ENCODE measurements around the gene LPAR6.

The LPAR6 gene

GRCh38 chr13:48411147-48411794 is 1.6 kb downstream of the LPAR6 start:
- peak overlapping the region; percentile 65 to 87 (median 67) for H3K4me3 ChIP-seq
- peaks cover 0 to 19% (median 0%) of the 10 kb centered on the region in 11 experiments; a peak in 3 of 22 replicates for H4K20me1 ChIP-seq
- peaks cover 4 to 21% (median 17%) of the 10 kb centered on the region in 11 experiments for H3K9me3 ChIP-seq (replicated peaks in 1 of 11)
- H3K4me1 ChIP-seq = peaks cover 5 to 39% (median 12%) of the 10 kb centered on the region in 10 experiments; a peak in 16 of 20 replicates
- no peaks in the 10 kb centered on the region for H3K27me3 ChIP-seq
- peak overlapping the region; percentile 81 to 97 (median 85) for H3K9ac ChIP-seq
- peak overlapping the region; percentile 4 to 77 (median 38); a peak in 14 of 22 replicates for H3K4me2 ChIP-seq
- peak overlapping the region; percentile 79 to 92 (median 84) for H3K27ac ChIP-seq
- TF ChIP-seq Cebpa-rat (IDR thresholded peaks at IDR 0.05) = no peak
- peaks cover 37 to 93% (median 69%) of the 10 kb centered on the region in 11 experiments for H3K36me3 ChIP-seq

DNA sequence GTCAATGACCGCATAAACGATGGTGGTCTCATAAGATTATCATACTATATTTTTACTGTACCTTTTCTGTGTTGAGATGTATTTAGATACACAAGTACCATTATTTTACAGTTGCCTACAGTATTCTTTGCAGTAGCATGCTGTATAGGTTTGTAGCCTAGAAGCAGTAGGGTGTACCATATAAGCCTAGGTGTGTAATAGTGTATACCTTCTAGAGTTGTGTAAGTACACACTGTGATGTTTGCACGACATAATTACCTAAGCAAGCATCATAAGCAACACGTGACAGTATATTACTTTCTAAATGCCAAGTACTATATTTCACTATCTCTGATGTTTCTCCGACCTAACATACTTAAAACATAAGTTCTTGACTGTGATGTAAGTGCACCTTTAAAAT is 2.7 kb downstream of the LPAR6 start:
- Histone ChIP-seq H3K36me3 (peaks cover 30 to 92% (median 65%) of the 10 kb centered on the region in 11 experiments), H3K4me1 (peaks cover 11 to 49% (median 23%) of the 10 kb centered on the region in 10 experiments), H4K20me1 (peaks cover 0 to 19% (median 0%) of the 10 kb centered on the region in 11 experiments; a peak in 3 of 22 replicates), H3K4me2 (peak overlapping the region; percentile 54 to 89 (median 65); a peak in 21 of 22 replicates), H3K27me3 (no peaks in the 10 kb centered on the region), H3K9ac (peak overlapping the region; percentile 66 to 97 (median 84); a peak in 21 of 22 replicates), H3K4me3 (peak overlapping the region; percentile 65 to 87 (median 67)), H3K9me3 (replicated peaks in 1 of 11) (peaks cover 0 to 10% (median 7%) of the 10 kb centered on the region in 11 experiments; a peak in 20 of 22 replicates), H3K27ac (peak overlapping the region; percentile 69 to 92 (median 84))
- TF ChIP-seq Cebpa-rat (IDR thresholded peaks at IDR 0.05) = no peak

GRCh38 chr13:48405875-48406274 is 7.0 kb downstream of the LPAR6 start:
- TF ChIP-seq Cebpa-rat (IDR thresholded peaks at IDR 0.05) = no peak
- Histone ChIP-seq H3K36me3 (peaks cover 18 to 55% (median 43%) of the 10 kb centered on the region in 11 experiments; a peak in 20 of 22 replicates), H3K9me3 (replicated peaks in 1 of 11) (peaks cover 0 to 7% (median 0%) of the 10 kb centered on the region in 11 experiments; a peak in 1 of 22 replicates), H3K4me2 (peak overlapping the region in 6 of 11 experiments; percentile 78 to 91 (median 84); a peak in 11 of 22 replicates), H4K20me1 (peaks cover 0 to 6% (median 0%) of the 10 kb centered on the region in 11 experiments; a peak in 3 of 22 replicates), H3K4me1 (peaks cover 42 to 79% (median 61%) of the 10 kb centered on the region in 10 experiments), H3K27me3 (no peaks in the 10 kb centered on the region), H3K27ac (peak overlapping the region in 10 of 11 experiments; percentile 85 to 95 (median 89); a peak in 14 of 22 replicates), H3K9ac (peak overlapping the region in 1 of 11 experiments; percentile 97; a peak in 2 of 22 replicates), H3K4me3 (peak overlapping the region in 1 of 10 experiments; percentile 87; a peak in 3 of 20 replicates)

DNA sequence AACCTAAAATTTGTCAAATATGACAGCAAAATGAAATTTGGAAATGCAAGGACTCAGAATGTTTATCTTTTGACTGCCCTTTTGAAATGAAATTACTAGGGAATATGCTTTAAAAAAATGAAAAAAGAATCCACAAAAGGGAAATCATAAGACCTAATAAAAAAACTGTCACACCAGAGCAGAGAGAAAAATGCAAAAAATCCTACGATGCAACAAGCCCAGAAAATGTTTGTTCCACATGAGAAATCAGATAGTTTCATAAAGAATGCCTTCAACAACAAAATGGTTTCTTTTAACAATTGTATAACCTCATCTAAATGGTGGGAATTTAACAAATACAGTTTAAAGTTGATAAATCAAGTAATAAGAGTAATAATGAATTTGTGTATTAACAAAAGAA is 8.0 kb downstream of the LPAR6 start:
- H3K27me3 ChIP-seq = no peaks in the 10 kb centered on the region
- H3K4me1 ChIP-seq = peaks cover 51 to 86% (median 70%) of the 10 kb centered on the region in 10 experiments
- H3K27ac ChIP-seq = peak overlapping the region; percentile 78 to 95 (median 89)
- peaks cover 0 to 4% (median 0%) of the 10 kb centered on the region in 11 experiments; a peak in 1 of 22 replicates for H3K9me3 ChIP-seq (replicated peaks in 1 of 11)
- peak overlapping the region in 5 of 10 experiments; percentile 7 to 87 (median 40); a peak in 7 of 20 replicates for H3K4me3 ChIP-seq
- peak overlapping the region; percentile 67 to 91 (median 84) for H3K4me2 ChIP-seq
- no peak for TF ChIP-seq Cebpa-rat (IDR thresholded peaks at IDR 0.05)
- H4K20me1 ChIP-seq = peaks cover 0 to 9% (median 0%) of the 10 kb centered on the region in 11 experiments; a peak in 3 of 22 replicates
- H3K9ac ChIP-seq = peak overlapping the region; percentile 70 to 97 (median 77); a peak in 21 of 22 replicates
- H3K36me3 ChIP-seq = peaks cover 15 to 52% (median 37%) of the 10 kb centered on the region in 11 experiments; a peak in 20 of 22 replicates

DNA sequence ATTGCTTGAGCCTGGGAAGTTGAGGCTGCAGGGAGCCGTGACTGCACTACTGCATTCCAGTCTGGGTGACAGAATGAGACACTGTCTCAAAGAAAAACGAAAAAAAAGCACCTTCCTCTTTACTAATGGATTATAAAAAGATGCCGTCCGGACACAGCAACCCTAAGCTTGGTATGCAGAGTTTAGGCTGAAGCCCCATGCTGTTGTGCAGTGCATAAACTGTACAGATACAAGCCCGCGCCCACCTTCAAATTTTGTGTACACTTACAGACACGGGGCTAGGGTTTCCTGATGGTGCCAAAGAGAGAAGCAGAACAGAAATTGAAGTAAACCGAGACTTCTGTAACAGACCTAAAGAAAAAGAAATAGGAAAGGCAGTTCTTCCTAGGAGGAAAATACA is 9.0 kb downstream of the LPAR6 start:
- peak overlapping the region in 7 of 10 experiments; percentile 22 to 87 (median 40); a peak in 10 of 20 replicates for H3K4me3 ChIP-seq
- TF ChIP-seq Cebpa-rat (IDR thresholded peaks at IDR 0.05) = no peak
- peaks cover 11 to 43% (median 27%) of the 10 kb centered on the region in 11 experiments; a peak in 19 of 22 replicates for H3K36me3 ChIP-seq
- peak overlapping the region; percentile 78 to 95 (median 89) for H3K27ac ChIP-seq
- H4K20me1 ChIP-seq = peaks cover 0 to 14% (median 0%) of the 10 kb centered on the region in 11 experiments; a peak in 2 of 22 replicates
- H3K9me3 ChIP-seq (replicated peaks in 1 of 11) = no peaks in the 10 kb centered on the region
- H3K4me1 ChIP-seq = peaks cover 60 to 86% (median 80%) of the 10 kb centered on the region in 10 experiments
- H3K4me2 ChIP-seq = peak overlapping the region; percentile 67 to 91 (median 84)
- H3K9ac ChIP-seq = peak overlapping the region; percentile 70 to 97 (median 77)
- H3K27me3 ChIP-seq = no peaks in the 10 kb centered on the region

GRCh38 chr13:48403151-48403631 is 9.7 kb downstream of the LPAR6 start:
- peak overlapping the region in 8 of 10 experiments; percentile 23 to 87 (median 38); a peak in 14 of 20 replicates for H3K4me3 ChIP-seq
- H3K27me3 ChIP-seq = no peaks in the 10 kb centered on the region
- peak in 6 of 11 experiments; percentile 8 to 75 (median 65); a peak in 8 of 22 replicates for TF ChIP-seq Cebpa-rat (IDR thresholded peaks at IDR 0.05)
- H3K4me2 ChIP-seq = peak overlapping the region; percentile 67 to 91 (median 84)
- H3K36me3 ChIP-seq = peaks cover 11 to 35% (median 19%) of the 10 kb centered on the region in 11 experiments; a peak in 18 of 22 replicates
- peaks cover 0 to 17% (median 0%) of the 10 kb centered on the region in 11 experiments; a peak in 2 of 22 replicates for H4K20me1 ChIP-seq
- H3K27ac ChIP-seq = peak overlapping the region; percentile 78 to 95 (median 89); a peak in 21 of 22 replicates
- no peaks in the 10 kb centered on the region for H3K9me3 ChIP-seq (replicated peaks in 1 of 11)
- H3K4me1 ChIP-seq = peaks cover 64 to 93% (median 87%) of the 10 kb centered on the region in 10 experiments
- peak overlapping the region; percentile 70 to 97 (median 77) for H3K9ac ChIP-seq

DNA sequence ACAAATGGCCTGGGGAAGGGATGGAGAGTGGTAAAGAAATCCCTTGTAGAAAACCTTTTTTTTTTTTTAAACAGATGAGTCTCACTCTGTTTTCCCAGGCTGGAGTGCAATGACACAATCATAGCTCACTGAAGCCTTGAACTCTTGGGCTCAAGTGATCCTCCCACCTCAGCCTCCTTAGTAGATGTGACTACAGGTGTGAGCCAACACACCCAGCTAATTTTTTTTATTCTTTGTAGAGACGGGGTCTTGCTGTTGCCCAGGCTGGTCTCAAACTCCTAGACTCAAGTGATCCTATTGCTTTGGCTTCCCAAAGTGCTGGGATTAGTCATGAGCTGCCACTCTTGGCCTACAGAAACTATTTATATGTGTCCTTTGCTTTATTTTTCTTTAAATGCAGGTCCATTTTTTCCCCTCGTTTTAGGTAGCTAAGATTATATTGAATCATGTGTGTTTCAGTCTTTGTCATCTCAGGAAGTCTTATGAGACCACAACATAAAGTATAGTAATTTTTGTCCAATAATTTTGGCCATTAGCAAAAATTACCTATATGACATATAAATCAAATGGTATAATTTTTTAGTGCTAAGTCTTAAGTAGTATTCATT is 10.5 kb downstream of the LPAR6 start:
- Histone ChIP-seq H3K4me1 (peaks cover 64 to 96% (median 94%) of the 10 kb centered on the region in 10 experiments), H4K20me1 (peaks cover 0 to 17% (median 0%) of the 10 kb centered on the region in 11 experiments; a peak in 2 of 22 replicates), H3K9ac (peak overlapping the region; percentile 17 to 82 (median 66); a peak in 21 of 22 replicates), H3K9me3 (replicated peaks in 1 of 11) (no peaks in the 10 kb centered on the region), H3K27me3 (no peaks in the 10 kb centered on the region), H3K36me3 (peaks cover 11 to 28% (median 17%) of the 10 kb centered on the region in 11 experiments; a peak in 18 of 22 replicates), H3K4me2 (peak overlapping the region; percentile 68 to 91 (median 83)), H3K27ac (peak overlapping the region; percentile 44 to 95 (median 89); a peak in 21 of 22 replicates), H3K4me3 (peak overlapping the region in 1 of 10 experiments; percentile 22; a peak in 2 of 20 replicates)
- TF ChIP-seq Cebpa-rat (IDR thresholded peaks at IDR 0.05) = no peak

GRCh38 chr13:48401480-48401879 is 11.4 kb downstream of the LPAR6 start:
- Histone ChIP-seq H4K20me1 (peaks cover 0 to 17% (median 0%) of the 10 kb centered on the region in 11 experiments; a peak in 2 of 22 replicates), H3K9me3 (replicated peaks in 1 of 11) (peaks cover 0 to 9% (median 0%) of the 10 kb centered on the region in 11 experiments; a peak in 7 of 22 replicates), H3K9ac (peak overlapping the region; percentile 62 to 82 (median 68); a peak in 18 of 22 replicates), H3K4me2 (peak overlapping the region; percentile 46 to 91 (median 78); a peak in 21 of 22 replicates), H3K4me3 (peak overlapping the region in 6 of 10 experiments; percentile 6 to 30 (median 20); a peak in 4 of 20 replicates), H3K27ac (peak overlapping the region; percentile 47 to 95 (median 89); a peak in 21 of 22 replicates), H3K27me3 (no peaks in the 10 kb centered on the region), H3K36me3 (peaks cover 6 to 20% (median 14%) of the 10 kb centered on the region in 11 experiments; a peak in 18 of 22 replicates), H3K4me1 (peaks cover 60 to 93% (median 89%) of the 10 kb centered on the region in 10 experiments)
- peak in 1 of 11 experiments; percentile 54; a peak in 1 of 22 replicates for TF ChIP-seq Cebpa-rat (IDR thresholded peaks at IDR 0.05)

Measured in BLaER1 treated with 17β-estradiol and CSF1 and Interleukin-3, amounts not matched to agents 10 nM and 100 nM (cell line).